ENCODE results near the gene USP24.

USP24 gene

DNA sequence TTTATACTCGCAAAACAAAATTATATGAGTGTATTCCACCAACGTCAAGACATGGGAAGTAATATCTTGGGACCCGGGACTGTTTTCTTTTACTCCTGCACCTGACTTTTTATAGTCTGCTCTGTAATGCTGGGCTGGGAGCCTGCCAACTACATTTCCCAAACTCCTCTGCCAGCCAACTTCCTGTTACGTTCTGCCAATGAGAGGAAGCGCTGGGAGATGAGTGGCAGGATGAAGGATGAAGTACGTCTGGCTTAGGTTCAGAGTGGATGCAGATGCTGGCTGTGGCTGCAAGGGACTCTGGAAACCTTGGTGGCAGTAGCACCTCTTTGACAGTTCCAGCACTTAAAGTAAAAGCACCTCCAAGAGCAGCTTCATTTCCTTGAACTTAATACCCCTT lies 59.6 kb downstream of the USP24 start:
- DNase-seq, result no peak
- Histone ChIP-seq H3K27me3 (replicated peaks) (no peaks in the 10 kb centered on the region), H3K36me3 (replicated peaks) (peaks cover 16% of the 10 kb centered on the region), H3K4me3 (ENCODE audit: low read depth, low read length) (no peak overlapping the region), H3K27ac (no peak overlapping the region)
- in situ Hi-C loops (cut with HindIII; ENCODE audit: low pct_ligation_motif_present, low sequenced_read_pairs), result no loop called here
- TF ChIP-seq, protein P1, sequence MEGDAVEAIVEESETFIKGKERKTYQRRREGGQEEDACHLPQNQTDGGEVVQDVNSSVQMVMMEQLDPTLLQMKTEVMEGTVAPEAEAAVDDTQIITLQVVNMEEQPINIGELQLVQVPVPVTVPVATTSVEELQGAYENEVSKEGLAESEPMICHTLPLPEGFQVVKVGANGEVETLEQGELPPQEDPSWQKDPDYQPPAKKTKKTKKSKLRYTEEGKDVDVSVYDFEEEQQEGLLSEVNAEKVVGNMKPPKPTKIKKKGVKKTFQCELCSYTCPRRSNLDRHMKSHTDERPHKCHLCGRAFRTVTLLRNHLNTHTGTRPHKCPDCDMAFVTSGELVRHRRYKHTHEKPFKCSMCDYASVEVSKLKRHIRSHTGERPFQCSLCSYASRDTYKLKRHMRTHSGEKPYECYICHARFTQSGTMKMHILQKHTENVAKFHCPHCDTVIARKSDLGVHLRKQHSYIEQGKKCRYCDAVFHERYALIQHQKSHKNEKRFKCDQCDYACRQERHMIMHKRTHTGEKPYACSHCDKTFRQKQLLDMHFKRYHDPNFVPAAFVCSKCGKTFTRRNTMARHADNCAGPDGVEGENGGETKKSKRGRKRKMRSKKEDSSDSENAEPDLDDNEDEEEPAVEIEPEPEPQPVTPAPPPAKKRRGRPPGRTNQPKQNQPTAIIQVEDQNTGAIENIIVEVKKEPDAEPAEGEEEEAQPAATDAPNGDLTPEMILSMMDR (IDR thresholded peaks at IDR 0.05; ENCODE audit: low read depth, low read length, missing control alignments), result no peak

DNA sequence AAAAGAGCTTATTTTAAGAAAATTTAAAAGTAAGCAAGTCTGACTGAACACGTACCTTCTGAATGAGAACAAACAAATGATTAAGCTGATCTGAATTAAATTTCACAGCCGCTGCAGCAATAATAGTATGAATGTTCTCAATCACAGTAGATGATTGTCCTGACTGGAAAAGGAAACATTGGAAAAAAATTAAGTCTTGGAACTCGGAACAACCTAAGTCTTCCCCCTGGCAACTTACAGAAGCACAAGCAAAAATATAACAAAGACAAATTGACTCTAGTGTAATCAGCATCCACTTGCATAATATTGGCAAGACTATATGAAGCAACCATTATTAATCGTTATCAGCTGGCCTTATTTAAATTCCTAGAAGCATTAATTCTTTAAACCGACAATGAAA lies 60.5 kb downstream of the USP24 start:
- Histone ChIP-seq H3K27me3 (replicated peaks) (no peaks in the 10 kb centered on the region), H3K4me3 (ENCODE audit: low read depth, low read length) (no peak overlapping the region), H3K27ac (no peak overlapping the region), H3K36me3 (replicated peaks) (peaks cover 20% of the 10 kb centered on the region)
- TF ChIP-seq, protein P1 (IDR thresholded peaks at IDR 0.05; ENCODE audit: low read depth, low read length, missing control alignments), result no peak
- no peak for DNase-seq
- in situ Hi-C loops (cut with HindIII; ENCODE audit: low pct_ligation_motif_present, low sequenced_read_pairs), result no loop called here

DNA sequence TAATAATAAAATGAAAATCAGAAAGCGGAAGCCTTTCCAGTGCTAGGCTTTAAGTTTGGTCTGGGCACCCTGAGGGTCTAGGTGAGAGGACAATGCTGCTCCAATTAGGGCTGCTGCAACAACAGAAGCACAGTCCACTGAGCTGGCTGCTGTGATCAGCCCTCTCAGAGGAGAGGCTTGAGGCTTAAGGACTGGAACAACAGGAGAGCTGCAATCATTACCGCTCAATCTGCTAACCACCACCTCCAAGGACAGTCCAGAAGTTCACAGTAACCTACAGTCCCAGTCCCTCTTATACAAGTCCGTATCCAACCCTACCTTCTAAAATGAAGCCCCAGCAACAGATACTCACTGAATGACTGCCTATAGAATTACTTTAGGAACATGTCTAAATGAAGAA lies 62.1 kb downstream of the USP24 start:
- no peak overlapping the region for H3K27ac ChIP-seq

DNA sequence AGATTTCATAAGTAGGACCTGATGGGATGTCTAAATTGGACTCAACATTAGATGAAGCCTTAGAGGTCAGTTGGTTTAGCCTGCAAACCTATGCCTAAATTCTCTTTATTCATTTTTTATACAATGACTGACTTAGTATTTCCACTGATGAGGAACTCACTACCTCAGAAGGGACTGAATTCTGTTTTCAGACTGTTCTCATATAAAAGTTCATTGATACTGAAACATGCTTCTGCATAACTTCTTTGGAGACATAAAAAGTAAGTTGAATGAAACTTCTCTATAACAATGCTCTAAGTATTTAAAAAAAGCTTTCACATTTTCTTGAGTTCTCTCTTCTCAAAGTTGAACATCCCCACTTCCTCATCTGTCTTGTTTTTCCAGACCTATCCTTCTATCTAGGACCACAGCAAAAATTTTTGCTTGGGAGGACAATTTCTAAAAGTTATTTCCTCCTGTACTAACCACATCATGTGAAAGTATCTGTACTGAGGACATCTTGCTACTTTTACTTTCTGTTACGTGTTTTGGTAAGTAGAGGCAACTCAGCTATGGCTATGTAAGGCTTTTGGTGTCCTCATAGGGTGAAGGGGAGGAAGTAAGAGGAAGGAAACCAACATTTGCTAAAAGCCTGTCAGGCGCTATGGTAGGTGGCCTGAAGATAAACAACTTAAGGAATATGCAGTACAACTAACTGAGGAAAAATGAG lies 64.1 kb downstream of the USP24 start:
- no peak for DNase-seq
- TF ChIP-seq, protein P1 (IDR thresholded peaks at IDR 0.05; ENCODE audit: low read depth, low read length, missing control alignments), result no peak
- peaks cover 10% of the 10 kb centered on the region for H3K36me3 ChIP-seq (replicated peaks)
- no peak overlapping the region for H3K4me3 ChIP-seq (ENCODE audit: low read depth, low read length)
- H3K27ac ChIP-seq, result no peak overlapping the region
- H3K27me3 ChIP-seq (replicated peaks), result no peaks in the 10 kb centered on the region
- in situ Hi-C loops (cut with HindIII; ENCODE audit: low pct_ligation_motif_present, low sequenced_read_pairs), result no loop called here

More for the DNA sequence above, 62.1 kb downstream of the USP24 start:
- TF ChIP-seq, protein P1 (IDR thresholded peaks at IDR 0.05; ENCODE audit: low read depth, low read length, missing control alignments), result no peak
- H3K4me3 ChIP-seq (ENCODE audit: low read depth, low read length), result no peak overlapping the region
- no peaks in the 10 kb centered on the region for H3K27me3 ChIP-seq (replicated peaks)
- in situ Hi-C loops (cut with HindIII; ENCODE audit: low pct_ligation_motif_present, low sequenced_read_pairs), result no loop called here
- no peak for DNase-seq
- peaks cover 13% of the 10 kb centered on the region for H3K36me3 ChIP-seq (replicated peaks)

DNA sequence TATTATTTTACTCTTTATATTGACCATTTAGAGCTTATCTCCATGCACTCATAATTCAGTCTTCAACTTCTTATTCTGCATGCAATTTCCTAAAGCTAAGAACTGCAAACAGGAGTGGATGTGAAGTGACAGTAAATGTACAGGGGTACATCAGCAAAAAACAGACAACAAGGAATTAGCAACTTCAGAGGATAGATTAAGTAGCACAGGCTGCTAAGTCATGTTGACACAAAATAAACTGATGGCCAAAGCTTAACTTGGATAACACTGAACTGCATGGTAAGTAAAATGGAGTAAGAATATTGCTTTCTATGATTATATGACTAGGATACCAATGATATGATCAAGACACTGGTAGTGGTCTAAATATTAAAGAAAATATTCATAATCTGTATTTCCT lies 66.5 kb downstream of the USP24 start:
- Histone ChIP-seq H3K4me3 (ENCODE audit: low read depth, low read length) (no peak overlapping the region), H3K27me3 (replicated peaks) (no peaks in the 10 kb centered on the region), H3K36me3 (replicated peaks) (peaks cover 9% of the 10 kb centered on the region), H3K27ac (no peak overlapping the region)
- DNase-seq, result no peak
- TF ChIP-seq, protein P1 (IDR thresholded peaks at IDR 0.05; ENCODE audit: low read depth, low read length, missing control alignments), result no peak
- in situ Hi-C loops (cut with HindIII; ENCODE audit: low pct_ligation_motif_present, low sequenced_read_pairs), result no loop called here

- H3K27ac ChIP-seq, result no peak overlapping the region
- no peak for DNase-seq
- TF ChIP-seq, protein P1 (IDR thresholded peaks at IDR 0.05; ENCODE audit: low read depth, low read length, missing control alignments), result no peak
- no peaks in the 10 kb centered on the region for H3K27me3 ChIP-seq (replicated peaks)
- in situ Hi-C loops (cut with HindIII; ENCODE audit: low pct_ligation_motif_present, low sequenced_read_pairs), result no loop called here
- no peak overlapping the region for H3K4me3 ChIP-seq (ENCODE audit: low read depth, low read length)
- H3K36me3 ChIP-seq (replicated peaks), result peaks cover 9% of the 10 kb centered on the region
These were observed 67.6 kb downstream of the USP24 start for GRCh38 chr1:55147524-55147923.

Data from brain microvascular endothelial cell (primary cell).